ENCODE data around the gene PRR22.

GRCh38 chr19:5765220-5765619 is 19.3 kb downstream of the PRR22 start:
- no peak for TF ChIP-seq CTCF (IDR thresholded peaks at IDR 0.05; ENCODE audit: low read length)
- no peak for TF ChIP-seq EZH2phosphoT487 (IDR thresholded peaks at IDR 0.05; ENCODE audit: low read length)
- TF ChIP-seq EZH2 (optimal IDR thresholded peaks at IDR 0.05; ENCODE audit: low read depth, low read length): no peak
